IMR-90 (cell line): ENCODE measurements around the gene CCN2. TPM values are rescaled to one million over a fixed set of nuclear protein-coding genes. Genes with fewer than 3 reads are reported as not detected.

Experiments
- ATAC-seq: fragments of 200-7000 bp; cut with Tn5 transposase; 2 replicates; pipeline ENCODE4 v1.9.1; 2020; ENCODE audit warnings: low read depth, mild to moderate bottlenecking, moderate library complexity
- BruUV-seq: library from RNA; stranded (reverse); fragments of 400-500 nt; replicated peaks from 2 replicates; lab custom pipeline; 2021; lab: Mats Ljungman, UMichigan
- CTCF ChIA-PET: fragments of 300-600 bp; formaldehyde crosslinking; extraction: SDS; loops from one replicate; lab custom pipeline; 2021; ENCODE audit warnings: antibody characterized with exemption; lab: Yijun Ruan, JAX
- POLR2A ChIA-PET: fragments of 300-600 bp; sonication (Branson Sonifier 250); formaldehyde crosslinking; loops from one replicate; lab custom pipeline; 2022; ENCODE audit warnings: antibody characterized with exemption; ENCODE audit not compliant: unreplicated experiment; lab: Charles Lee
- DNase-seq: peaks from one replicate; pipeline ENCODE4 v3.0.0; 2013
- H2AFZ ChIP-seq: replicated peaks from 2 replicates; pipeline ENCODE3; 2013; ENCODE audit warnings: low read length, mild to moderate bottlenecking; ENCODE audit not compliant: poor library complexity
- H2AK5ac ChIP-seq: 2 replicates; pipeline ENCODE4 v1.6.1; 2013; ENCODE audit warnings: low read depth, low read length, inconsistent platforms
- H2AK9ac ChIP-seq: replicated peaks from 2 replicates; pipeline ENCODE3; 2013; ENCODE audit warnings: mild to moderate bottlenecking, low read depth, low read length, moderate library complexity; ENCODE audit not compliant: poor library complexity
- H2BK120ac ChIP-seq: 2 replicates; pipeline ENCODE4 v1.6.1; 2013; ENCODE audit warnings: low read depth, low read length, inconsistent platforms
- H2BK15ac ChIP-seq: 3 replicates; pipeline ENCODE4 v1.6.1; 2013; ENCODE audit warnings: low read depth, low read length, inconsistent platforms
- H2BK20ac ChIP-seq: 2 replicates; pipeline ENCODE4 v1.6.1; 2013; ENCODE audit warnings: low read depth, mild to moderate bottlenecking, inconsistent platforms, low read length, moderate library complexity
- H2BK5ac ChIP-seq: 2 replicates; pipeline ENCODE4 v1.6.1; 2013; ENCODE audit warnings: mild to moderate bottlenecking, low read depth, low read length, inconsistent platforms; ENCODE audit not compliant: poor library complexity, severe bottlenecking
- H3K14ac ChIP-seq: replicated peaks from 2 replicates; pipeline ENCODE4 v1.6.1; 2013; ENCODE audit warnings: low read depth, low read length, inconsistent platforms
- H3K18ac ChIP-seq: 2 replicates; pipeline ENCODE4 v1.6.1; 2013; ENCODE audit warnings: low read depth, low read length, control low read depth
- H3K23ac ChIP-seq: 2 replicates; pipeline ENCODE4 v1.6.1; 2013; ENCODE audit warnings: low read depth, low read length, inconsistent platforms
- H3K27ac ChIP-seq: 2 replicates; pipeline ENCODE4 v1.5.1; 2013; ENCODE audit warnings: mild to moderate bottlenecking, control low read depth, low read length; ENCODE audit not compliant: insufficient read depth
- H3K27me3 ChIP-seq: 2 replicates; pipeline ENCODE4 v1.6.1; 2013; ENCODE audit warnings: low read length; ENCODE audit not compliant: control insufficient read depth, insufficient read depth
- H3K36me3 ChIP-seq: 2 replicates; pipeline ENCODE4 v1.6.1; 2013; ENCODE audit warnings: low read length, mixed read lengths; ENCODE audit not compliant: control insufficient read depth, insufficient read depth
- H3K4ac ChIP-seq: 2 replicates; pipeline ENCODE4 v1.6.1; 2013; ENCODE audit warnings: low read depth, low read length, inconsistent platforms
- H3K4me1 ChIP-seq: 2 replicates; pipeline ENCODE4 v1.6.1; 2013; ENCODE audit warnings: low read length, mixed read lengths; ENCODE audit not compliant: control insufficient read depth, insufficient read depth
- H3K4me2 ChIP-seq: 2 replicates; pipeline ENCODE4 v1.6.1; 2013; ENCODE audit warnings: low read depth, mild to moderate bottlenecking, control low read depth, low read length, moderate library complexity
- H3K4me3 ChIP-seq: 2 replicates; pipeline ENCODE4 v1.5.1; 2013; ENCODE audit warnings: low read depth, mild to moderate bottlenecking, control low read depth, low read length, moderate library complexity; ENCODE audit not compliant: insufficient read depth
- H3K56ac ChIP-seq: 2 replicates; pipeline ENCODE4 v1.6.1; 2013; ENCODE audit warnings: low read length, inconsistent platforms; ENCODE audit not compliant: insufficient read depth; ENCODE audit errors: extremely low read depth
- H3K79me1 ChIP-seq, 2 experiments: 2 replicates each; pipeline ENCODE4 v1.6.1; 2013; ENCODE audit warnings: low read length in 2 of 2, inconsistent platforms in 1 of 2, low read depth in 1 of 2
- H3K9ac ChIP-seq: 2 replicates; pipeline ENCODE4 v1.6.1; 2013; ENCODE audit warnings: low read depth, low read length, control low read depth
- H3K9me1 ChIP-seq: 2 replicates; pipeline ENCODE4 v1.6.1; 2013; ENCODE audit warnings: low read length, inconsistent platforms; ENCODE audit not compliant: insufficient read depth
- H3K9me3 ChIP-seq: 2 replicates; pipeline ENCODE4 v1.6.1; 2013; ENCODE audit warnings: low read length; ENCODE audit not compliant: control insufficient read depth, insufficient read depth
- H4K20me1 ChIP-seq: 2 replicates; pipeline ENCODE4 v1.6.1; 2013; ENCODE audit warnings: low read length, inconsistent platforms; ENCODE audit not compliant: insufficient read depth
- H4K5ac ChIP-seq: 2 replicates; pipeline ENCODE4 v1.6.1; 2013; ENCODE audit warnings: mild to moderate bottlenecking, low read depth, low read length, control low read depth
- H4K8ac ChIP-seq, 2 experiments: 2 replicates each; pipeline ENCODE4 v1.6.1; 2013; ENCODE audit warnings: low read depth in 2 of 2, low read length in 2 of 2, control low read depth in 1 of 2, inconsistent platforms in 1 of 2
- H4K91ac ChIP-seq: 2 replicates; pipeline ENCODE4 v1.6.1; 2013; ENCODE audit warnings: low read depth, low read length, inconsistent platforms; ENCODE audit not compliant: insufficient read depth
- BHLHE40 ChIP-seq: fragments of 150-350 bp; IDR thresholded peaks from 2 replicates; pipeline ENCODE4 v1.6.1; 2016; ENCODE audit warnings: mild to moderate bottlenecking, low read depth, low read length
- CEBPB ChIP-seq: IDR thresholded peaks from 2 replicates; pipeline ENCODE4 v1.6.1; 2012; ENCODE audit warnings: low read depth, low read length, improper control_type of control experiment
- CHD1 ChIP-seq: IDR thresholded peaks from 2 replicates; pipeline ENCODE4 v1.6.1; 2012; ENCODE audit warnings: low read depth, low read length, improper control_type of control experiment
- FOS ChIP-seq: fragments of 150-350 bp; IDR thresholded peaks from 2 replicates; pipeline ENCODE4 v1.6.1; 2016; ENCODE audit warnings: low read depth, low read length
- MAFK ChIP-seq: IDR thresholded peaks from 2 replicates; pipeline ENCODE4 v1.6.1; 2012; ENCODE audit warnings: low read depth, low read length, improper control_type of control experiment
- MXI1 ChIP-seq: IDR thresholded peaks from 2 replicates; pipeline ENCODE4 v1.6.1; 2012; ENCODE audit warnings: low read depth, mild to moderate bottlenecking, low read length, moderate library complexity, borderline replicate concordance
- NFE2L2 ChIP-seq: fragments of 150-350 bp; IDR thresholded peaks from 2 replicates; pipeline ENCODE4 v1.6.1; 2016; ENCODE audit warnings: low read depth, mild to moderate bottlenecking, low read length
- POLR2A ChIP-seq: IDR thresholded peaks from 2 replicates; pipeline ENCODE4 v1.6.1; 2012; ENCODE audit warnings: mild to moderate bottlenecking, low read depth, low read length
- RAD21 ChIP-seq: IDR thresholded peaks from 2 replicates; pipeline ENCODE4 v1.6.1; 2012; ENCODE audit warnings: low read length, improper control_type of control experiment
- RCOR1 ChIP-seq: IDR thresholded peaks from 2 replicates; pipeline ENCODE4 v1.6.1; 2012; ENCODE audit warnings: mild to moderate bottlenecking, low read length, improper control_type of control experiment; ENCODE audit not compliant: insufficient replicate concordance
- RFX5 ChIP-seq: IDR thresholded peaks from 2 replicates; pipeline ENCODE4 v1.8.0; 2012; ENCODE audit warnings: low read depth, mild to moderate bottlenecking, low read length, moderate library complexity
- SMC3 ChIP-seq: fragments of 150-350 bp; IDR thresholded peaks from 2 replicates; pipeline ENCODE4 v1.6.1; 2016; ENCODE audit warnings: low read depth, mild to moderate bottlenecking, antibody characterized with exemption, low read length, moderate library complexity
- WGBS, 2 experiments: methylation state at CpG; one replicate each; pipeline versions ENCODE4 v1.1.5 to v1.1.7; 2013; ENCODE audit warnings: missing lambda C conversion rate in 2 of 2; ENCODE audit not compliant: insufficient read length in 1 of 2; ENCODE audit errors: extremely low coverage in 2 of 2; 5-methylcytosine and 5-hydroxymethylcytosine counted together
- dilution Hi-C: fragments of 300-500 bp; cut with HindIII; formaldehyde crosslinking; loops from one replicate; pipeline ENCODE4 v1.14.3; 2018; ENCODE audit warnings: low sequenced_read_pairs; ENCODE audit not compliant: unreplicated experiment
- in situ Hi-C: fragments of 300-500 bp; cut with MboI; formaldehyde crosslinking; loops from 3 replicates; pipeline ENCODE4 v1.14.3; 2019; ENCODE audit warnings: low sequenced_read_pairs, inconsistent platforms, mixed read lengths
- intact Hi-C: fragments of 100-400 bp; cut with micrococcal nuclease; formaldehyde crosslinking; loops from 2 replicates; pipeline ENCODE4 v1.10.0; 2022
- polyA plus RNA-seq, 3 experiments: library from polyadenylated mRNA; depleted of rRNA; stranded (reverse); fragments of >200 nt; gene quantifications; 2 replicates each; pipeline ENCODE4 v1.2.3, GENCODE V29; 2012; ENCODE audit warnings: low replicate concordance in 1 of 3
- total RNA-seq: library from RNA; depleted of rRNA; stranded (reverse); fragments of >200 nt; gene quantifications from 2 replicates; pipeline ENCODE4 v1.2.3, GENCODE V29; 2012
- TF ChIP-seq, protein P1 (sequence below): conservative IDR thresholded peaks from 2 replicates; pipeline ENCODE4 v1.5.1; 2012; ENCODE audit warnings: mild to moderate bottlenecking, low read depth, low read length, improper control_type of control experiment
- TF ChIP-seq, protein P2 (sequence below): fragments of 150-350 bp; IDR thresholded peaks from 2 replicates; pipeline ENCODE4 v1.6.1; 2017; ENCODE audit warnings: mild to moderate bottlenecking, antibody characterized with exemption, low read length, low read depth
- TF ChIP-seq, protein P3 (sequence below): fragments of 150-350 bp; IDR thresholded peaks from 2 replicates; pipeline ENCODE4 v1.6.1; 2016; ENCODE audit warnings: low read depth, mild to moderate bottlenecking, low read length, moderate library complexity, borderline replicate concordance

CCN2 gene
- total and polyA plus RNA-seq, 2 of the 4 experiments (the other 2 are of a cell fraction) = 148 to 1,205 TPM

DNA sequence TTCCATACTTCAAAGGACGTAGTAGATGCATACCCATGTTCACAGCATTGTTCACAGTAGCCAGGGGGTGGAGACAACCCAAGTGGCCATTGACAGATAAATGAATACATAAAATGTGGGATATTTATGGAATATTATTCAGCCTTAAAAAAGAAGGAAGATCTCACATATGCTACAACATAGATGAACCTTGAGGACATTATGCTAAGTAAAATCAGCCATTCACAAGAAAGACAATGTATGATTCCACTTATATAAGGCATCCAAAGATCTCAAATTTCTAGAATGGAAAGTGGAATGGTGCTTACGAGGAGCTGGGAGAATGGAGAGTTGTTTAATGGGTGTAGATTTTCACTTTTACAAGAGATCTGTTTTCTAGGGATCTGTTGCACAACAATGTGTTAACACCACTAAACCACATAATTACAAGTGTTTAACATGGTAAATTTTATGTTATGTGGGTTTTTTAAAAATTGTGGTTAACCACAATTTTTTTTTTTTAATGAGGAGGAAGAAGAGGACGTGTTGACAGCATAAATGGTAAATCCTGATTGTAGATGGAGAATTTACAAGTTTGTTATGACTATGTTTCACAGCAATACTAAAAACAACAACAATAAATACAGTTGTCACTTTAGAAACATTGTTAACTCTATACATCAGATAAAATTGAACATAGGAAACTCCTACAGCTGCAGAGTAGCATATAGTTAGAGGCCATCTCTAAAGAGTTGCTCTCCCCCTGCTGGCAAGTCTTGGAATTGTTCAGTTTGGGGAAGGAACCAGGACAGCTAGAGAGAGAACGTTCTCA, 41.6 kb downstream of the CCN2 start:
- no peaks in the 10 kb centered on the region for H3K27me3 ChIP-seq
- TF ChIP-seq RAD21 (peak; percentile 86), MAFK (no peak), RFX5 (no peak), MXI1 (no peak), RCOR1 (no peak), SMC3 (peak; percentile 93), FOS (no peak), BHLHE40 (no peak), NFE2L2 (no peak), CHD1 (no peak), CEBPB (no peak), POLR2A (no peak)
- TF ChIP-seq, protein P1, sequence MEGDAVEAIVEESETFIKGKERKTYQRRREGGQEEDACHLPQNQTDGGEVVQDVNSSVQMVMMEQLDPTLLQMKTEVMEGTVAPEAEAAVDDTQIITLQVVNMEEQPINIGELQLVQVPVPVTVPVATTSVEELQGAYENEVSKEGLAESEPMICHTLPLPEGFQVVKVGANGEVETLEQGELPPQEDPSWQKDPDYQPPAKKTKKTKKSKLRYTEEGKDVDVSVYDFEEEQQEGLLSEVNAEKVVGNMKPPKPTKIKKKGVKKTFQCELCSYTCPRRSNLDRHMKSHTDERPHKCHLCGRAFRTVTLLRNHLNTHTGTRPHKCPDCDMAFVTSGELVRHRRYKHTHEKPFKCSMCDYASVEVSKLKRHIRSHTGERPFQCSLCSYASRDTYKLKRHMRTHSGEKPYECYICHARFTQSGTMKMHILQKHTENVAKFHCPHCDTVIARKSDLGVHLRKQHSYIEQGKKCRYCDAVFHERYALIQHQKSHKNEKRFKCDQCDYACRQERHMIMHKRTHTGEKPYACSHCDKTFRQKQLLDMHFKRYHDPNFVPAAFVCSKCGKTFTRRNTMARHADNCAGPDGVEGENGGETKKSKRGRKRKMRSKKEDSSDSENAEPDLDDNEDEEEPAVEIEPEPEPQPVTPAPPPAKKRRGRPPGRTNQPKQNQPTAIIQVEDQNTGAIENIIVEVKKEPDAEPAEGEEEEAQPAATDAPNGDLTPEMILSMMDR = peak; percentile 86
- TF ChIP-seq, protein P2, sequence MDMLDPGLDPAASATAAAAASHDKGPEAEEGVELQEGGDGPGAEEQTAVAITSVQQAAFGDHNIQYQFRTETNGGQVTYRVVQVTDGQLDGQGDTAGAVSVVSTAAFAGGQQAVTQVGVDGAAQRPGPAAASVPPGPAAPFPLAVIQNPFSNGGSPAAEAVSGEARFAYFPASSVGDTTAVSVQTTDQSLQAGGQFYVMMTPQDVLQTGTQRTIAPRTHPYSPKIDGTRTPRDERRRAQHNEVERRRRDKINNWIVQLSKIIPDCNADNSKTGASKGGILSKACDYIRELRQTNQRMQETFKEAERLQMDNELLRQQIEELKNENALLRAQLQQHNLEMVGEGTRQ = no peak
- TF ChIP-seq, protein P3, sequence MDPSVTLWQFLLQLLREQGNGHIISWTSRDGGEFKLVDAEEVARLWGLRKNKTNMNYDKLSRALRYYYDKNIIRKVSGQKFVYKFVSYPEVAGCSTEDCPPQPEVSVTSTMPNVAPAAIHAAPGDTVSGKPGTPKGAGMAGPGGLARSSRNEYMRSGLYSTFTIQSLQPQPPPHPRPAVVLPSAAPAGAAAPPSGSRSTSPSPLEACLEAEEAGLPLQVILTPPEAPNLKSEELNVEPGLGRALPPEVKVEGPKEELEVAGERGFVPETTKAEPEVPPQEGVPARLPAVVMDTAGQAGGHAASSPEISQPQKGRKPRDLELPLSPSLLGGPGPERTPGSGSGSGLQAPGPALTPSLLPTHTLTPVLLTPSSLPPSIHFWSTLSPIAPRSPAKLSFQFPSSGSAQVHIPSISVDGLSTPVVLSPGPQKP = no peak

More for the DNA sequence above, 41.6 kb downstream of the CCN2 start:
- Histone ChIP-seq H3K9me3 (no peaks in the 10 kb centered on the region), H3K79me1 (no peaks in the 10 kb centered on the region), H4K91ac (no peak overlapping the region), H3K4me2 (no peak overlapping the region), H4K5ac (no peak overlapping the region), H2BK20ac (no peak overlapping the region), H3K4ac (no peak overlapping the region), H4K20me1 (no peaks in the 10 kb centered on the region), H3K36me3 (no peaks in the 10 kb centered on the region), H2BK120ac (no peak overlapping the region), H3K4me3 (no peak overlapping the region), H3K56ac (no peak overlapping the region), H3K14ac (no peak overlapping the region), H2AK9ac (no peak overlapping the region), H2BK5ac (no peak overlapping the region), H3K27ac (no peak overlapping the region), H2AFZ (no peak overlapping the region), H2BK15ac (no peak overlapping the region), H3K9ac (no peak overlapping the region), H3K23ac (no peak overlapping the region), H3K18ac (no peak overlapping the region), H2AK5ac (no peak overlapping the region), H3K4me1 (peaks cover 3% of the 10 kb centered on the region), H4K8ac (no peak overlapping the region), H3K9me1 (0 out of 2 replicates have a peak, but pooled peaks cover 3% of the 10 kb centered on the region)
- BruUV-seq = no TSS peak
- in situ Hi-C loops (loop anchor here (5.0 kb wide), 1 partner anchor 217 kb away; no protein-coding TSS in a partner anchor), dilution Hi-C loops (no loop called here), intact Hi-C loops (loop anchor here (5.0 kb wide), 3 partner anchors 102 to 217 kb away; partner anchors contain the start of gene ENPP1)
- ChIA-PET POLR2A (no interaction called here), CTCF (interaction anchor here (0.6 to 2.4 kb wide), 11 partner anchors 45 to 573 kb away, joined by 3 to 30 read pairs (median 3); no protein-coding TSS in a partner anchor)
- DNase-seq (peak; percentile 72), ATAC-seq (peak; percentile 89)
- 100% methylated on average over 1 of the region's 4 CpGs; no CpG with 5 or more reads in 1 of the 2 experiments for WGBS, 2 experiments
